ENCODE data around the gene SHPK.

SHPK gene

GRCh38 chr17:3596804-3597464, 39.1 kb downstream of the SHPK start:
- H3K4me3 ChIP-seq (ENCODE audit: low read depth, low read length), result no peak overlapping the region
- H3K9me3 ChIP-seq (ENCODE audit: severe bottlenecking), result no peaks in the 10 kb centered on the region
- TF ChIP-seq, protein P1, sequence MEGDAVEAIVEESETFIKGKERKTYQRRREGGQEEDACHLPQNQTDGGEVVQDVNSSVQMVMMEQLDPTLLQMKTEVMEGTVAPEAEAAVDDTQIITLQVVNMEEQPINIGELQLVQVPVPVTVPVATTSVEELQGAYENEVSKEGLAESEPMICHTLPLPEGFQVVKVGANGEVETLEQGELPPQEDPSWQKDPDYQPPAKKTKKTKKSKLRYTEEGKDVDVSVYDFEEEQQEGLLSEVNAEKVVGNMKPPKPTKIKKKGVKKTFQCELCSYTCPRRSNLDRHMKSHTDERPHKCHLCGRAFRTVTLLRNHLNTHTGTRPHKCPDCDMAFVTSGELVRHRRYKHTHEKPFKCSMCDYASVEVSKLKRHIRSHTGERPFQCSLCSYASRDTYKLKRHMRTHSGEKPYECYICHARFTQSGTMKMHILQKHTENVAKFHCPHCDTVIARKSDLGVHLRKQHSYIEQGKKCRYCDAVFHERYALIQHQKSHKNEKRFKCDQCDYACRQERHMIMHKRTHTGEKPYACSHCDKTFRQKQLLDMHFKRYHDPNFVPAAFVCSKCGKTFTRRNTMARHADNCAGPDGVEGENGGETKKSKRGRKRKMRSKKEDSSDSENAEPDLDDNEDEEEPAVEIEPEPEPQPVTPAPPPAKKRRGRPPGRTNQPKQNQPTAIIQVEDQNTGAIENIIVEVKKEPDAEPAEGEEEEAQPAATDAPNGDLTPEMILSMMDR (IDR thresholded peaks at IDR 0.05; ENCODE audit: low read depth, low read length), result no peak
- H3K27ac ChIP-seq, result no peak overlapping the region
- H3K36me3 ChIP-seq, result peaks cover 3% of the 10 kb centered on the region; the same call in 1 of the 2 replicates
- H3K27me3 ChIP-seq (ENCODE audit: insufficient read depth, low read depth, severe bottlenecking), result no peaks in the 10 kb centered on the region
- DNase-seq, result no peak

DNA sequence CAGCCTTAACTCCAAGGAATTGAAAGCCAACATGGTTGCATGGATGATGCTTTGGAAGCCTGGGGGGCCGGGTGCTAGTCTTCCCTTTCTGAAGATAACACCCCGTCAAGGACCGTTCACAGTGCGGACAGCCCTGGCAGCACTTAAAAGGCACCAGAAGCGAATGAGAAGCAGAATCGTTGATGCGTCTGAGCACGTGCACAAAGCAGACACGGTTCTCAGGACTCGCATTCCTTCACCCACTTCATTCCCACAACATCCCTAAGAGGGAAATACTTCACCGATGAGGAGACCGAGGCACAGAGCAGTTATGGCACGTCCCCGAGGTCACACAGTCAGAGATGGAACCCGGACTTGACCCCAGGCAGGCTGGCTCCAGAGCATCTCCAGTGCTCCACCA, 41.1 kb downstream of the SHPK start:
- Histone ChIP-seq H3K27ac (no peak overlapping the region), H3K9me3 (ENCODE audit: severe bottlenecking) (no peaks in the 10 kb centered on the region), H3K4me3 (ENCODE audit: low read depth, low read length) (no peak overlapping the region), H3K27me3 (ENCODE audit: insufficient read depth, low read depth, severe bottlenecking) (no peaks in the 10 kb centered on the region), H3K36me3 (peaks cover 12% of the 10 kb centered on the region)
- TF ChIP-seq, protein P1 (IDR thresholded peaks at IDR 0.05; ENCODE audit: low read depth, low read length), result no peak
- DNase-seq, result no peak

- no peak for DNase-seq
- TF ChIP-seq, protein P1 (IDR thresholded peaks at IDR 0.05; ENCODE audit: low read depth, low read length), result no peak
- Histone ChIP-seq H3K27me3 (ENCODE audit: insufficient read depth, low read depth, severe bottlenecking) (no peaks in the 10 kb centered on the region), H3K27ac (no peak overlapping the region), H3K9me3 (ENCODE audit: severe bottlenecking) (no peaks in the 10 kb centered on the region), H3K4me3 (ENCODE audit: low read depth, low read length) (no peak overlapping the region), H3K36me3 (peaks cover 20% of the 10 kb centered on the region)
Observed at GRCh38 chr17:3594051-3594800, 41.8 kb downstream of the SHPK start.

DNA sequence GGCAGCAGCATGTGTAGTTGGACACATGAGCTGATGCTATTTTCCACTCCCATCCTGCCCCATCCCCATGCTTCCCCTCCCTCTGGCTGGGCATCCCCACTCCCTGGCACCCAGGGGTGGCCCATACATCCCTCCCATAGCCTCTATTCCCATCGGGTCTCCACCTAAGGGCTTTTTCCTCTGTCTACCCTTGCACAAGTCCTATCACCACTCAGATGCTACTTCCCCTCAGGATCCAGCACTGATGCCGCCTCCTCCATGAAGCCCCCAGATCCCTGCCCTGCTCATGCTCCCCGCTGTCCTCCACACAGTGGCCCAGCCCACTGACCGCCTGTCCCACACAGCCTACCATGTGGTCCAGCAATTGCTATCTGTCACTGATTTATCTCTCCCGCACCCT, 42.7 kb downstream of the SHPK start:
- no peak for DNase-seq
- Histone ChIP-seq H3K27me3 (ENCODE audit: insufficient read depth, low read depth, severe bottlenecking) (no peaks in the 10 kb centered on the region), H3K9me3 (ENCODE audit: severe bottlenecking) (no peaks in the 10 kb centered on the region), H3K4me3 (ENCODE audit: low read depth, low read length) (no peak overlapping the region), H3K27ac (no peak overlapping the region), H3K36me3 (peaks cover 20% of the 10 kb centered on the region)
- TF ChIP-seq, protein P1 (IDR thresholded peaks at IDR 0.05; ENCODE audit: low read depth, low read length), result no peak

DNA sequence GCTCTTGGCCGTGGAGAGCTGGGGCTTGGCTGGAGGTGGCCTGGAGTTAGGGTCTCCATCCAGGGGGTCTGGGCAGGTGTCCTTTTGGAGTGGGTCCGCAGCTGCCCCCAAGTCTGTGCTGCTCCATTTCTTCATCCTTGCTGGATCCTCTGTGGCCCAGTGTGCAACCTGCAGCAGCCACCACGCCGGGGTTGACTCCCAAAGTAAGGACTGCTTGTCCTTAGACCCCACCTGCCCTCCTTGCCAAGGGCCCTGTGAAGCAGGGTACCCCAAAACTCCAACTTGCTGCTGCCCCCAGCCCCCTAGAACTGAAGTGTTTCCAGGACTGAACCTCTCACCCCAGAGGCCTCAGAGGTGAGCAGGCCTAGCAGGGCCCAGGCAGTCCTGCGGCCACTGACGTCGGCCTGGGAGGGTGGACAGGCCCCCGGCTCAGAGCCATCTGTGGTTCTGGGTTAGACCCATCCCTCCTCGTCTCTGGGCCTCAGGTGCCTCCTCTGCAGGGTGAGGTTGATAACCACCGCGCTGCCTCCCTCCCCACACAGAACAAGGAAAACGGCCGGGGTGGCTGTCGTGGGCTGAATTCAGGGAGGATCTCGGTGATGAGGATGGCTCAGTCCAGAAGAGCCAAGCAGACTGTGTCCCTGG, 43.7 kb downstream of the SHPK start:
- no peak for DNase-seq
- Histone ChIP-seq H3K4me3 (ENCODE audit: low read depth, low read length) (no peak overlapping the region), H3K36me3 (peaks cover 21% of the 10 kb centered on the region), H3K27me3 (ENCODE audit: insufficient read depth, low read depth, severe bottlenecking) (no peaks in the 10 kb centered on the region), H3K9me3 (ENCODE audit: severe bottlenecking) (no peaks in the 10 kb centered on the region), H3K27ac (no peak overlapping the region)
- TF ChIP-seq, protein P1 (IDR thresholded peaks at IDR 0.05; ENCODE audit: low read depth, low read length), result no peak

Measured in WERI-Rb-1 (cell line).